Activated naive CD4-positive, alpha-beta T cell treated with anti-CD3 and anti-CD28 coated beads, Interleukin-2, amount 10 ng/mL, durations not matched to agents 7 days and 5 days (primary cell): ENCODE data around the gene ABCA3.

Experiments used
- CTCF ChIA-PET: fragments of 350-600 bp; sonication (Branson Sonifier 250); formaldehyde crosslinking; loops from one replicate; lab custom pipeline; 2021; ENCODE audit warnings: antibody characterized with exemption; lab: Charles Lee
- DNase-seq: peaks from one replicate; pipeline ENCODE4 v3.0.0-alpha.2; 2020
- H3K27ac Mint-ChIP-seq: one replicate; pipeline ENCODE4 v1.8.0; 2021; ENCODE audit warnings: mild to moderate bottlenecking, moderate library complexity, mixed read lengths
- H3K27me3 Mint-ChIP-seq: one replicate; pipeline ENCODE4 v1.8.0; 2021; ENCODE audit warnings: mild to moderate bottlenecking, mixed read lengths
- H3K36me3 Mint-ChIP-seq: one replicate; pipeline ENCODE4 v1.8.0; 2021; ENCODE audit warnings: mixed read lengths
- H3K4me1 Mint-ChIP-seq: one replicate; pipeline ENCODE4 v1.8.0; 2021; ENCODE audit warnings: mixed read lengths
- H3K4me3 Mint-ChIP-seq: one replicate; pipeline ENCODE4 v1.8.0; 2021; ENCODE audit warnings: mild to moderate bottlenecking, moderate library complexity, mixed read lengths
- H3K9me3 Mint-ChIP-seq: one replicate; pipeline ENCODE4 v1.8.0; 2021; ENCODE audit warnings: mixed read lengths

Gene ABCA3

GRCh38 chr16:2238150-2238837, 102.2 kb downstream of the ABCA3 start:
- no peak overlapping the region for H3K4me3 Mint-ChIP-seq
- H3K9me3 Mint-ChIP-seq = no peaks in the 10 kb centered on the region
- H3K27me3 Mint-ChIP-seq = peaks cover 38% of the 10 kb centered on the region
- CTCF ChIA-PET = no interaction called here
- H3K4me1 Mint-ChIP-seq = peaks cover 3% of the 10 kb centered on the region
- no peak for DNase-seq
- H3K27ac Mint-ChIP-seq = no peak overlapping the region
- H3K36me3 Mint-ChIP-seq = peaks cover 10% of the 10 kb centered on the region

- Mint-ChIP-seq H3K4me1 (peaks cover 3% of the 10 kb centered on the region), H3K27ac (no peak overlapping the region), H3K36me3 (peaks cover 10% of the 10 kb centered on the region), H3K4me3 (no peak overlapping the region), H3K9me3 (no peaks in the 10 kb centered on the region), H3K27me3 (peaks cover 38% of the 10 kb centered on the region)
- no peak for DNase-seq
- CTCF ChIA-PET = no interaction called here
Observed at GRCh38 chr16:2237493-2238149, 102.9 kb downstream of the ABCA3 start.

- H3K27me3 Mint-ChIP-seq = peaks cover 38% of the 10 kb centered on the region
- no peak overlapping the region for H3K4me3 Mint-ChIP-seq
- CTCF ChIA-PET = no interaction called here
- H3K4me1 Mint-ChIP-seq = no peaks in the 10 kb centered on the region
- DNase-seq = no peak
- no peak overlapping the region for H3K27ac Mint-ChIP-seq
- peaks cover 7% of the 10 kb centered on the region for H3K36me3 Mint-ChIP-seq
- H3K9me3 Mint-ChIP-seq = no peaks in the 10 kb centered on the region
Observed at GRCh38 chr16:2237102-2237482, 103.4 kb downstream of the ABCA3 start.

DNA sequence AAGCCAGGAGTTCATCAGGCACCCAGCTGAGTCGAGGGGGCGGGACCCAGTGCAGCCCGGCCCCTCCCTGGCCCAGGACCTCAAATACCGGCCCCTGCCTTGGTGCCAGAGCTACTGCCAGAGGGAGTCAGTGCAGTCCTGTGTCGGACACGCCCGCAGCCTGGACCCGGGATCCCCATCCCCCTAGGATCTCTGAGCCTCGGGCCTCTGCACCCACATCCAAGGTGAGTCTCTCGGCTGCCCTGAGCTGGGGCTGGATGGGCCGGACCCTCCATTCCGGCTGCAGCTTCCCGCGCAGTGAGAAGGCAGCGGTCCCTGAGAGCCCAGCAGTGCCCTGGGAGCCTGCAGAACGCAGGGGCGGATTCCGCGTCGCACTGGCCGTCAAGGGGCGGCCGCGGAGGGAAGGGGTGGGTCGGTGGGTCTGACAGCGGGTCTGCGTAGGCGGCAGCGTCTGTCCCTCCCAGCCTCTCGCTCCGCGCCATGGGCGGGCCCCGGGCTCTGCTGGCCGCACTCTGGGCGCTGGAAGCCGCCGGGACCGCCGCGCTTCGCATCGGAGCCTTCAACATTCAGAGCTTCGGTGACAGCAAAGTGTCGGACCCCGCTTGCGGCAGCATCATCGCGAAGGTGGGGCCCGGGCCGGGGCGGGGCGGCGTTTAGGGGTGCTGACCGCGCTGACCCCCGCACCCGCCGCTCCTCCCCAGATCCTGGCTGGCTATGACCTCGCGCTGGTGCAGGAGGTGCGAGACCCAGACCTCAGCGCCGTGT, 104.0 kb downstream of the ABCA3 start, which contains the start of gene DNASE1L2:
DNASE1L2 (plus strand) TSS at position 108 of the 765 bp plus-strand sequence; CDS start at position 481, 373 bp downstream.
- Mint-ChIP-seq H3K36me3 (peaks cover 8% of the 10 kb centered on the region), H3K27me3 (peaks cover 38% of the 10 kb centered on the region), H3K27ac (no peak within 1 kb of the TSS), H3K4me1 (no peaks in the 10 kb centered on the region), H3K9me3 (no peaks in the 10 kb centered on the region), H3K4me3 (no peak within 1 kb of the TSS)
- no peak for DNase-seq
- CTCF ChIA-PET = no interaction called here

DNA sequence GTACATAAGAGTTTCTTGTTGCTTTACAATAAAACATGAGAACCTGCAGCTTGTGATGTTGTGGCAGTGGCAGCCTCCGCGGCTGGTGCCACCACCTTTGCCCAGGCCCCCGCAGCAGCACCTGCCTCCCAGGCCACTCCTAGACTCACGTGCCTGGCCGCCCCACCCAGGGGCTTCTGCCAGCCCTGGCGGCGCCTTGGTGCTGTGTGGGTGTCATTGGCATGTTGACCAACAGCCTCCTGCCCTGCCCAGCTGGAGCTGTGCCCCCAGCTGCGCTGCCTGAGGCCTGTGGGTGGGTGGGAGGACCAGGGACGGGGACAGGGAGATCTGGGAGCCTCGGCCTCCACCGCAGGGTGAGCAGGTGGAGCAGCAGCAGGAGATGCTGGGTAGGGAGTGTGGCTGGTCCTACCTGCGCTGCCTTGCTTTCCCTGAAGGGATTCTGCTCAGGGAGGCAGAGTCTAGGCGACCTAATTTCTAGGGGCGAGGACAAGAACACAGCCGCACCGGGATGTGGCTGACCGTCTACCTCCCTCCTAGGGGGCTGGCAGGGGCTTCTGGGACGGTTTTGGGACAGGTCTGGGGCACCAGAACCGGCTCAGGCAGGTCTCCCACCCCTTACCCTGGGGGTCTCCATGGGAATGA, 104.7 kb downstream of the ABCA3 start:
- H3K27me3 Mint-ChIP-seq = peaks cover 38% of the 10 kb centered on the region
- H3K4me3 Mint-ChIP-seq = no peak overlapping the region
- no peak overlapping the region for H3K27ac Mint-ChIP-seq
- no peaks in the 10 kb centered on the region for H3K9me3 Mint-ChIP-seq
- CTCF ChIA-PET = no interaction called here
- H3K36me3 Mint-ChIP-seq = peaks cover 8% of the 10 kb centered on the region
- H3K4me1 Mint-ChIP-seq = no peaks in the 10 kb centered on the region
- no peak for DNase-seq

DNA sequence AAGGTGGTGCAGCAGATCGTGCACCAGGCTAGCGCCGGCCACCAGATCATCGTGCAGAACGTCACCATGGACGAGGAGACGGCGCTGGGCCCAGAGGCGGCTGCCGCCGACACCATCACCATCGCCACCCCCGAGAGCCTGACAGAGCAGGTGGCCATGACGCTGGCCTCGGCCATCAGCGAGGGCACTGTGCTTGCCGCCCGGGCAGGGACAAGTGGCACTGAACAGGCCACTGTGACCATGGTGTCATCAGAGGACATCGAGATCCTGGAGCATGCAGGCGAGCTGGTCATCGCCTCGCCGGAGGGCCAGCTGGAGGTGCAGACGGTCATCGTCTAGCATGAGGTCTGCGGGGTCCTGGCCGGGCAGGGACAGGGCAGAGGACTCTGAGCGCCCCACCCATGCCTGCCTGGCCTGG, 105.3 kb downstream of the ABCA3 start:
- CTCF ChIA-PET = no interaction called here
- Mint-ChIP-seq H3K36me3 (peaks cover 8% of the 10 kb centered on the region), H3K4me1 (no peaks in the 10 kb centered on the region), H3K9me3 (no peaks in the 10 kb centered on the region), H3K27me3 (peaks cover 38% of the 10 kb centered on the region), H3K27ac (no peak overlapping the region), H3K4me3 (no peak overlapping the region)
- no peak for DNase-seq

DNA sequence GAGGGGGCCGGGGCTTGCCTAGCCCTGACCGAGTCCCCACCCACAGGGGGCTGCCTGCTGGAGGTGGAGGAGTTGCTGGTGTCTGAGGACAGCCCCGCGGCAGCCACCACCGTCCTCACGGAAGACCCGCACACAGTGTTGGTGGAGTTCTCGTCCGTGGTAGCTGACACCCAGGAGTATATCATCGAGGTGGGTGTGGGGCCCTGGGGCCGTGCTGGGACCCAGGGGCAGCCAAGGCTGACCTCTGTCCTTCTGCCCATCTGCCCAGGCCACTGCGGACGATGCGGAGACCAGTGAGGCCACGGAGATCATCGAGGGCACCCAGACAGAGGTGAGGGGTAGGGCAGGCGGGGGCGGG, 105.7 kb downstream of the ABCA3 start:
- Mint-ChIP-seq H3K4me3 (no peak overlapping the region), H3K27ac (no peak overlapping the region), H3K9me3 (no peaks in the 10 kb centered on the region), H3K36me3 (peaks cover 9% of the 10 kb centered on the region), H3K4me1 (no peaks in the 10 kb centered on the region), H3K27me3 (peaks cover 38% of the 10 kb centered on the region)
- no peak for DNase-seq
- CTCF ChIA-PET = no interaction called here

GRCh38 chr16:2233872-2234812, 106.4 kb downstream of the ABCA3 start:
- H3K27ac Mint-ChIP-seq = no peak overlapping the region
- H3K27me3 Mint-ChIP-seq = peaks cover 38% of the 10 kb centered on the region
- H3K4me1 Mint-ChIP-seq = no peaks in the 10 kb centered on the region
- no peak for DNase-seq
- H3K36me3 Mint-ChIP-seq = peaks cover 12% of the 10 kb centered on the region
- H3K4me3 Mint-ChIP-seq = no peak overlapping the region
- H3K9me3 Mint-ChIP-seq = no peaks in the 10 kb centered on the region
- CTCF ChIA-PET = no interaction called here

- no peak overlapping the region for H3K4me3 Mint-ChIP-seq
- no peaks in the 10 kb centered on the region for H3K9me3 Mint-ChIP-seq
- H3K4me1 Mint-ChIP-seq = no peaks in the 10 kb centered on the region
- CTCF ChIA-PET = no interaction called here
- DNase-seq = no peak
- H3K36me3 Mint-ChIP-seq = peaks cover 12% of the 10 kb centered on the region
- peaks cover 32% of the 10 kb centered on the region for H3K27me3 Mint-ChIP-seq
- no peak overlapping the region for H3K27ac Mint-ChIP-seq
Observed at GRCh38 chr16:2233046-2233775, 107.3 kb downstream of the ABCA3 start.

- H3K9me3 Mint-ChIP-seq = no peaks in the 10 kb centered on the region
- H3K4me3 Mint-ChIP-seq = no peak overlapping the region
- H3K27ac Mint-ChIP-seq = no peak overlapping the region
- H3K4me1 Mint-ChIP-seq = no peaks in the 10 kb centered on the region
- CTCF ChIA-PET = no interaction called here
- H3K36me3 Mint-ChIP-seq = peaks cover 12% of the 10 kb centered on the region
- no peak for DNase-seq
- H3K27me3 Mint-ChIP-seq = peaks cover 26% of the 10 kb centered on the region
Observed at GRCh38 chr16:2232094-2232990, 108.2 kb downstream of the ABCA3 start.

GRCh38 chr16:2231016-2231931, 109.3 kb downstream of the ABCA3 start:
- DNase-seq = no peak
- Mint-ChIP-seq H3K36me3 (peaks cover 12% of the 10 kb centered on the region), H3K4me3 (no peak overlapping the region), H3K27ac (no peak overlapping the region), H3K9me3 (no peaks in the 10 kb centered on the region), H3K27me3 (peaks cover 15% of the 10 kb centered on the region), H3K4me1 (peaks cover 3% of the 10 kb centered on the region)
- CTCF ChIA-PET = no interaction called here
